ENCODE results near the gene SLC2A1.

The SLC2A1 gene

DNA sequence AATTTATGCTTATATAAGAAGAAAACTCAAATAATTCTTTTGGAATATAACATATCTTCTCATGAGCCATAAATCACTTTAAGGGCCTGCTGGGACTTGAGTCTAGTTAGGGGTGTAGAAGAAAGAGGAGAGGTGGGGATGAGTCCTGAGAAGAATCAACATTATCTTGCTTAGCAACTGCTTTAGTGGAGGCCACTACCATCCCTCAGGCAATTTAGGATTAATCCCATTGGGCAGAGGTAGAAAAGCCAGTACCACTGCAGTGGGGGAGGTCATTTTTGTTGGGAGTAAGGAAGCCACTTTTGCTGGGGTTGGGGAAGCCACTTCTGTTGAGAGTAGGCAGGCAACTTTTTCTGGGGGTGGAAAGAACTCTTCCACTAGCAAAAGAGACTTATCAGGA lies 47.7 kb downstream of the SLC2A1 start:
- CTCF ChIA-PET: interaction anchor here (3.0 to 7.6 kb wide), 3 partner anchors 12 to 163 kb away, joined by 24 to 298 read pairs (median 49); no protein-coding TSS in a partner anchor
- no peaks in the 10 kb centered on the region for H3K9me3 ChIP-seq (ENCODE audit: control insufficient read depth, insufficient read depth, low read depth, low read length)
- POLR2A ChIA-PET: no interaction called here
- TF ChIP-seq, protein P1, sequence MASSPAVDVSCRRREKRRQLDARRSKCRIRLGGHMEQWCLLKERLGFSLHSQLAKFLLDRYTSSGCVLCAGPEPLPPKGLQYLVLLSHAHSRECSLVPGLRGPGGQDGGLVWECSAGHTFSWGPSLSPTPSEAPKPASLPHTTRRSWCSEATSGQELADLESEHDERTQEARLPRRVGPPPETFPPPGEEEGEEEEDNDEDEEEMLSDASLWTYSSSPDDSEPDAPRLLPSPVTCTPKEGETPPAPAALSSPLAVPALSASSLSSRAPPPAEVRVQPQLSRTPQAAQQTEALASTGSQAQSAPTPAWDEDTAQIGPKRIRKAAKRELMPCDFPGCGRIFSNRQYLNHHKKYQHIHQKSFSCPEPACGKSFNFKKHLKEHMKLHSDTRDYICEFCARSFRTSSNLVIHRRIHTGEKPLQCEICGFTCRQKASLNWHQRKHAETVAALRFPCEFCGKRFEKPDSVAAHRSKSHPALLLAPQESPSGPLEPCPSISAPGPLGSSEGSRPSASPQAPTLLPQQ (tag by site-specific recombination; IDR thresholded peaks at IDR 0.05): no peak
- TF ChIP-seq ZNF776 (tag by site-specific recombination; IDR thresholded peaks at IDR 0.05; ENCODE audit: borderline replicate concordance) (no peak), YY1 (tag by site-specific recombination; IDR thresholded peaks at IDR 0.05) (no peak), SCRT2 (tag by site-specific recombination; IDR thresholded peaks at IDR 0.05) (no peak), ZNF23 (tag by site-specific recombination; IDR thresholded peaks at IDR 0.05; ENCODE audit: borderline replicate concordance) (no peak), KLF7 (tag by site-specific recombination; IDR thresholded peaks at IDR 0.05; ENCODE audit: borderline replicate concordance) (no peak), ZNF292 (tag by site-specific recombination; IDR thresholded peaks at IDR 0.05; ENCODE audit: borderline replicate concordance, low read depth) (no peak), ZNF404 (tag by site-specific recombination; IDR thresholded peaks at IDR 0.05) (no peak), ZNF37A (tag by site-specific recombination; IDR thresholded peaks at IDR 0.05) (no peak), ZNF112 (tag by site-specific recombination; IDR thresholded peaks at IDR 0.05) (no peak), KLF10 (tag by site-specific recombination; IDR thresholded peaks at IDR 0.05) (no peak), ZNF707 (tag by site-specific recombination; IDR thresholded peaks at IDR 0.05) (no peak)
- TF ChIP-seq, protein P2, sequence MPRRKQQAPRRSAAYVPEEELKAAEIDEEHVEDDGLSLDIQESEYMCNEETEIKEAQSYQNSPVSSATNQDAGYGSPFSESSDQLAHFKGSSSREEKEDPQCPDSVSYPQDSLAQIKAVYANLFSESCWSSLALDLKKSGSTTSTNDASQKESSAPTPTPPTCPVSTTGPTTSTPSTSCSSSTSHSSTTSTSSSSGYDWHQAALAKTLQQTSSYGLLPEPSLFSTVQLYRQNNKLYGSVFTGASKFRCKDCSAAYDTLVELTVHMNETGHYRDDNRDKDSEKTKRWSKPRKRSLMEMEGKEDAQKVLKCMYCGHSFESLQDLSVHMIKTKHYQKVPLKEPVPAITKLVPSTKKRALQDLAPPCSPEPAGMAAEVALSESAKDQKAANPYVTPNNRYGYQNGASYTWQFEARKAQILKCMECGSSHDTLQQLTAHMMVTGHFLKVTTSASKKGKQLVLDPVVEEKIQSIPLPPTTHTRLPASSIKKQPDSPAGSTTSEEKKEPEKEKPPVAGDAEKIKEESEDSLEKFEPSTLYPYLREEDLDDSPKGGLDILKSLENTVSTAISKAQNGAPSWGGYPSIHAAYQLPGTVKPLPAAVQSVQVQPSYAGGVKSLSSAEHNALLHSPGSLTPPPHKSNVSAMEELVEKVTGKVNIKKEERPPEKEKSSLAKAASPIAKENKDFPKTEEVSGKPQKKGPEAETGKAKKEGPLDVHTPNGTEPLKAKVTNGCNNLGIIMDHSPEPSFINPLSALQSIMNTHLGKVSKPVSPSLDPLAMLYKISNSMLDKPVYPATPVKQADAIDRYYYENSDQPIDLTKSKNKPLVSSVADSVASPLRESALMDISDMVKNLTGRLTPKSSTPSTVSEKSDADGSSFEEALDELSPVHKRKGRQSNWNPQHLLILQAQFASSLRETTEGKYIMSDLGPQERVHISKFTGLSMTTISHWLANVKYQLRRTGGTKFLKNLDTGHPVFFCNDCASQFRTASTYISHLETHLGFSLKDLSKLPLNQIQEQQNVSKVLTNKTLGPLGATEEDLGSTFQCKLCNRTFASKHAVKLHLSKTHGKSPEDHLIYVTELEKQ (tag by site-specific recombination; IDR thresholded peaks at IDR 0.05; ENCODE audit: borderline replicate concordance): no peak
- TF ChIP-seq, protein P3, sequence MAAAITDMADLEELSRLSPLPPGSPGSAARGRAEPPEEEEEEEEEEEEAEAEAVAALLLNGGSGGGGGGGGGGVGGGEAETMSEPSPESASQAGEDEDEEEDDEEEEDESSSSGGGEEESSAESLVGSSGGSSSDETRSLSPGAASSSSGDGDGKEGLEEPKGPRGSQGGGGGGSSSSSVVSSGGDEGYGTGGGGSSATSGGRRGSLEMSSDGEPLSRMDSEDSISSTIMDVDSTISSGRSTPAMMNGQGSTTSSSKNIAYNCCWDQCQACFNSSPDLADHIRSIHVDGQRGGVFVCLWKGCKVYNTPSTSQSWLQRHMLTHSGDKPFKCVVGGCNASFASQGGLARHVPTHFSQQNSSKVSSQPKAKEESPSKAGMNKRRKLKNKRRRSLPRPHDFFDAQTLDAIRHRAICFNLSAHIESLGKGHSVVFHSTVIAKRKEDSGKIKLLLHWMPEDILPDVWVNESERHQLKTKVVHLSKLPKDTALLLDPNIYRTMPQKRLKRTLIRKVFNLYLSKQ (tag by site-specific recombination; IDR thresholded peaks at IDR 0.05; ENCODE audit: borderline replicate concordance): no peak
- TF ChIP-seq, protein P4, sequence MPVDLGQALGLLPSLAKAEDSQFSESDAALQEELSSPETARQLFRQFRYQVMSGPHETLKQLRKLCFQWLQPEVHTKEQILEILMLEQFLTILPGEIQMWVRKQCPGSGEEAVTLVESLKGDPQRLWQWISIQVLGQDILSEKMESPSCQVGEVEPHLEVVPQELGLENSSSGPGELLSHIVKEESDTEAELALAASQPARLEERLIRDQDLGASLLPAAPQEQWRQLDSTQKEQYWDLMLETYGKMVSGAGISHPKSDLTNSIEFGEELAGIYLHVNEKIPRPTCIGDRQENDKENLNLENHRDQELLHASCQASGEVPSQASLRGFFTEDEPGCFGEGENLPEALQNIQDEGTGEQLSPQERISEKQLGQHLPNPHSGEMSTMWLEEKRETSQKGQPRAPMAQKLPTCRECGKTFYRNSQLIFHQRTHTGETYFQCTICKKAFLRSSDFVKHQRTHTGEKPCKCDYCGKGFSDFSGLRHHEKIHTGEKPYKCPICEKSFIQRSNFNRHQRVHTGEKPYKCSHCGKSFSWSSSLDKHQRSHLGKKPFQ (tag by site-specific recombination; IDR thresholded peaks at IDR 0.05): no peak
- TF ChIP-seq, protein P5, sequence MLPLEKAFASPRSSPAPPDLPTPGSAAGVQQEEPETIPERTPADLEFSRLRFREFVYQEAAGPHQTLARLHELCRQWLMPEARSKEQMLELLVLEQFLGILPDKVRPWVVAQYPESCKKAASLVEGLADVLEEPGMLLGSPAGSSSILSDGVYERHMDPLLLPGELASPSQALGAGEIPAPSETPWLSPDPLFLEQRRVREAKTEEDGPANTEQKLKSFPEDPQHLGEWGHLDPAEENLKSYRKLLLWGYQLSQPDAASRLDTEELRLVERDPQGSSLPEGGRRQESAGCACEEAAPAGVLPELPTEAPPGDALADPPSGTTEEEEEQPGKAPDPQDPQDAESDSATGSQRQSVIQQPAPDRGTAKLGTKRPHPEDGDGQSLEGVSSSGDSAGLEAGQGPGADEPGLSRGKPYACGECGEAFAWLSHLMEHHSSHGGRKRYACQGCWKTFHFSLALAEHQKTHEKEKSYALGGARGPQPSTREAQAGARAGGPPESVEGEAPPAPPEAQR (tag by site-specific recombination; IDR thresholded peaks at IDR 0.05): no peak
- TF ChIP-seq, protein P6, sequence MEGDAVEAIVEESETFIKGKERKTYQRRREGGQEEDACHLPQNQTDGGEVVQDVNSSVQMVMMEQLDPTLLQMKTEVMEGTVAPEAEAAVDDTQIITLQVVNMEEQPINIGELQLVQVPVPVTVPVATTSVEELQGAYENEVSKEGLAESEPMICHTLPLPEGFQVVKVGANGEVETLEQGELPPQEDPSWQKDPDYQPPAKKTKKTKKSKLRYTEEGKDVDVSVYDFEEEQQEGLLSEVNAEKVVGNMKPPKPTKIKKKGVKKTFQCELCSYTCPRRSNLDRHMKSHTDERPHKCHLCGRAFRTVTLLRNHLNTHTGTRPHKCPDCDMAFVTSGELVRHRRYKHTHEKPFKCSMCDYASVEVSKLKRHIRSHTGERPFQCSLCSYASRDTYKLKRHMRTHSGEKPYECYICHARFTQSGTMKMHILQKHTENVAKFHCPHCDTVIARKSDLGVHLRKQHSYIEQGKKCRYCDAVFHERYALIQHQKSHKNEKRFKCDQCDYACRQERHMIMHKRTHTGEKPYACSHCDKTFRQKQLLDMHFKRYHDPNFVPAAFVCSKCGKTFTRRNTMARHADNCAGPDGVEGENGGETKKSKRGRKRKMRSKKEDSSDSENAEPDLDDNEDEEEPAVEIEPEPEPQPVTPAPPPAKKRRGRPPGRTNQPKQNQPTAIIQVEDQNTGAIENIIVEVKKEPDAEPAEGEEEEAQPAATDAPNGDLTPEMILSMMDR (tag by site-specific recombination; IDR thresholded peaks at IDR 0.05): no peak
- H3K36me3 ChIP-seq (ENCODE audit: control insufficient read depth in 2 of 2, insufficient read depth in 1 of 2, low read length in 2 of 2): no peaks in the 10 kb centered on the region
- H3K4me1 ChIP-seq (ENCODE audit: control insufficient read depth, insufficient read depth, low read length): no peaks in the 10 kb centered on the region
- H3K27ac ChIP-seq (ENCODE audit: extremely low read depth, low read depth, low read length): no peak overlapping the region
- H3K4me3 ChIP-seq (ENCODE audit: low read depth, low read length): no peak overlapping the region
